ENCODE data around the gene SEMA3B. TPM values are rescaled to one million over a fixed set of nuclear protein-coding genes. Genes with fewer than 3 reads are reported as not detected.

Gene SEMA3B
- total and polyA plus RNA-seq, 2 donors (not counting 3 experiments of a cell fraction or from before 2014, with no cell fraction given): 1.2 to 1.5 TPM

DNA sequence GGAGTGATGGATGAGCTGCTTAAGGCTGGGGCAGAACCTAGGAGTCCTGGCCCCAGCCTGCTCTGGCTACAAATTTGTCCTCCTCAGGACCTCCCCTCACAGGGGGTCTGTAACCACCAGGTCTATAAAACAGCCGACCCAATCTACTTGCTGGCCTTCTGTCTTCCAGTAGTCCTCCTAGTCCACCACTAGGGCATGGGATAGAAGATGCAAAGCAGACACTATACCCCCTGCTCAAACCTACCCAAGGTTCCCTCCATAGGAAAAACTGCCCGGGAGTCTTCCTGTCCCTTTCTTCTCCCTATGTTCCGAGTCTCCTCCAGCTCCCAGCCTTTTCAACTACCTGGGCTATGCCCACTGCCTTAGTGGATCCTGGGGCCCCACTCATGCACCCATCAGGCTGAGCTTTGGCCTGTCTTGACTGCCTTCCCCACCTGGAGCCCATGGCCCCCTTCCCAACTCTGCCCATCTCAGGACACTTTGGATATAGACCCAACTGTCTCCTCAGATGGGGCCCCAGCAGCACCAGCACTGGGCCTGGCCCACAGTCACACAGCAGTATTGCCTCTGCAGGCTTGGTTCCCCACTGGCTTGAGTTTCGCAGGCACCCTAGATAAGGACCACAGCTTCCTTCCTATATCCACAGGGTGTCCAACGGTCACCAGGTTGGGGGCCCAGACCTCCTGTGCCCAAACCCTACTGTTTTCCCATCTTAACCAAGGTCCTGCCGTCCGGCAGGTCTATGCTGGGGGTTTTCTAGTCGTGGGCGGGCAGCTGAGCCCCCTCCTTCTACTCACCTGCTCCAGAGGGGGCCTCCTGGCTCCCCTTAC is 29.2 kb downstream of the SEMA3B start:
- BruUV-seq (replicated peaks): no TSS peak
- no peaks in the 10 kb centered on the region for H3K27me3 ChIP-seq (ENCODE audit: control insufficient read depth in 2 of 2, insufficient read depth in 2 of 2, low read length in 2 of 2)
- ChIA-PET POLR2A (interaction anchor here (1.0 to 1.5 kb wide), 3 partner anchors 15 to 38 kb away, joined by 3 to 5 read pairs (median 3); no protein-coding TSS in a partner anchor), CTCF (interaction anchor here (1.4 to 2.6 kb wide), 2 partner anchors 25 to 30 kb away, joined by 4 to 36 read pairs; partner anchors contain the start of genes HYAL2 and TUSC2)
- no peaks in the 10 kb centered on the region for H3K36me3 ChIP-seq (ENCODE audit: control insufficient read depth in 2 of 2, extremely low read depth in 1 of 2, insufficient read depth in 2 of 2, low read length in 2 of 2)
- peaks cover 21% of the 10 kb centered on the region for H3K4me1 ChIP-seq (ENCODE audit: control insufficient read depth, extremely low read depth, insufficient read depth, low read length)
- DNase-seq (ENCODE audit: low read depth, low spot score): no peak
- peak overlapping the region; percentile 75 for H3K9ac ChIP-seq (replicated peaks; ENCODE audit: extremely low read depth, insufficient read depth, low read length)
- no peaks in the 10 kb centered on the region for H3K9me3 ChIP-seq (replicated peaks; ENCODE audit: control insufficient read depth, insufficient read depth, low read length)
- peak overlapping the region; percentile 51 to 69 (median 64) for H3K4me3 ChIP-seq (replicated peaks in 1 of 3; ENCODE audit: insufficient read depth in 1 of 3, low read depth in 1 of 3, low read length in 3 of 3)
- no peaks in the 10 kb centered on the region for H3K79me2 ChIP-seq (ENCODE audit: control insufficient read depth, insufficient read depth, low read length)
- H2AFZ ChIP-seq (ENCODE audit: low read depth, low read length): no peak overlapping the region
- no peaks in the 10 kb centered on the region for H3K9me1 ChIP-seq (replicated peaks; ENCODE audit: control insufficient read depth, extremely low read depth, insufficient read depth, low read length)
- TF ChIP-seq, protein P1, sequence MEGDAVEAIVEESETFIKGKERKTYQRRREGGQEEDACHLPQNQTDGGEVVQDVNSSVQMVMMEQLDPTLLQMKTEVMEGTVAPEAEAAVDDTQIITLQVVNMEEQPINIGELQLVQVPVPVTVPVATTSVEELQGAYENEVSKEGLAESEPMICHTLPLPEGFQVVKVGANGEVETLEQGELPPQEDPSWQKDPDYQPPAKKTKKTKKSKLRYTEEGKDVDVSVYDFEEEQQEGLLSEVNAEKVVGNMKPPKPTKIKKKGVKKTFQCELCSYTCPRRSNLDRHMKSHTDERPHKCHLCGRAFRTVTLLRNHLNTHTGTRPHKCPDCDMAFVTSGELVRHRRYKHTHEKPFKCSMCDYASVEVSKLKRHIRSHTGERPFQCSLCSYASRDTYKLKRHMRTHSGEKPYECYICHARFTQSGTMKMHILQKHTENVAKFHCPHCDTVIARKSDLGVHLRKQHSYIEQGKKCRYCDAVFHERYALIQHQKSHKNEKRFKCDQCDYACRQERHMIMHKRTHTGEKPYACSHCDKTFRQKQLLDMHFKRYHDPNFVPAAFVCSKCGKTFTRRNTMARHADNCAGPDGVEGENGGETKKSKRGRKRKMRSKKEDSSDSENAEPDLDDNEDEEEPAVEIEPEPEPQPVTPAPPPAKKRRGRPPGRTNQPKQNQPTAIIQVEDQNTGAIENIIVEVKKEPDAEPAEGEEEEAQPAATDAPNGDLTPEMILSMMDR (IDR thresholded peaks at IDR 0.05; ENCODE audit: extremely low read depth in 1 of 2, insufficient read depth in 1 of 2, low read depth in 1 of 2, low read length in 2 of 2): peak; percentile 10 to 11
- TF ChIP-seq POLR2A (IDR thresholded peaks at IDR 0.05; ENCODE audit: low read depth, low read length): no peak
- intact Hi-C loops (cut with micrococcal nuclease) (loop anchor here (2.0 kb wide), 2 partner anchors 55 to 61 kb away; partner anchors contain the start of gene TMEM115), dilution Hi-C loops (cut with MboI; ENCODE audit: extremely low pct_ligation_motif_present, low sequenced_read_pairs) (no loop called here)
- H3K27ac ChIP-seq (ENCODE audit: insufficient read depth, low read depth, low read length): peak overlapping the region; percentile 70
- peak overlapping the region; percentile 79 for H3K4me2 ChIP-seq (ENCODE audit: insufficient read depth, low read length)
- H4K20me1 ChIP-seq (replicated peaks; ENCODE audit: control insufficient read depth, extremely low read depth, insufficient read depth, low read length): no peaks in the 10 kb centered on the region
- FAIRE-seq: no peak
